HepG2 (cell line): Measurements from ENCODE around the gene NAPB. TPM values are rescaled to one million over a fixed set of nuclear protein-coding genes. Genes with fewer than 3 reads are reported as not detected.
A peak's percentile ranks its signal among the peaks of the same experiment; 100 is the strongest.

Experiments
- ESRRA ChIP-seq: sonication (generic); formaldehyde crosslinking; IDR thresholded peaks from 2 replicates; pipeline ENCODE4 v1.5.1; 2020; ENCODE audit warnings: mild to moderate bottlenecking, low read depth, missing genetic modification reagents
- HHEX ChIP-seq: IDR thresholded peaks from 2 replicates; pipeline ENCODE4 v1.6.1; 2016; ENCODE audit warnings: control low read depth
- JUN ChIP-seq: sonication (generic); formaldehyde crosslinking; IDR thresholded peaks from 2 replicates; pipeline ENCODE4 v1.4.0; 2020; ENCODE audit warnings: mild to moderate bottlenecking, missing genetic modification reagents
- MED1 ChIP-seq: sonication (generic); formaldehyde crosslinking; IDR thresholded peaks from 2 replicates; pipeline ENCODE4 v1.4.0; 2020; ENCODE audit warnings: missing genetic modification reagents
- NFE2L2 ChIP-seq: fragments of 150-350 bp; IDR thresholded peaks from 2 replicates; pipeline ENCODE4 v1.6.1; 2014; ENCODE audit warnings: low read length
- SALL1 ChIP-seq: sonication (generic); formaldehyde crosslinking; IDR thresholded peaks from 2 replicates; pipeline ENCODE4 v1.8.0; 2022; ENCODE audit warnings: mild to moderate bottlenecking, missing genetic modification reagents
- SMARCE1 ChIP-seq: fragments of 450-650 bp; IDR thresholded peaks from 2 replicates; pipeline ENCODE4 v1.6.1; 2017; ENCODE audit warnings: borderline replicate concordance
- SRSF9 ChIP-seq: fragments of 200-400 bp; formaldehyde crosslinking; IDR thresholded peaks from 2 replicates; pipeline ENCODE4 v1.6.1; 2018; ENCODE audit warnings: borderline replicate concordance, mild to moderate bottlenecking, low read depth, low read length; ENCODE audit not compliant: insufficient read depth, poor library complexity, severe bottlenecking
- SRY ChIP-seq: sonication (generic); formaldehyde crosslinking; IDR thresholded peaks from 2 replicates; pipeline ENCODE4 v1.8.0; 2022; ENCODE audit warnings: mild to moderate bottlenecking, missing genetic modification reagents
- ZBTB7A ChIP-seq: sonication (generic); formaldehyde crosslinking; IDR thresholded peaks from 2 replicates; pipeline ENCODE4 v1.8.0; 2022; ENCODE audit warnings: mild to moderate bottlenecking, missing genetic modification reagents
- ZFP36 ChIP-seq: fragments of 150-350 bp; IDR thresholded peaks from 2 replicates; pipeline ENCODE4 v1.6.1; 2018; ENCODE audit warnings: borderline replicate concordance, low read length, low read depth; ENCODE audit not compliant: partially characterized antibody
- ZNF143 ChIP-seq: sonication (generic); formaldehyde crosslinking; IDR thresholded peaks from 2 replicates; pipeline ENCODE4 v1.4.0; 2020; ENCODE audit warnings: missing genetic modification reagents
- ZNF317 ChIP-seq: sonication (generic); formaldehyde crosslinking; IDR thresholded peaks from 2 replicates; pipeline ENCODE4 v1.5.0; 2020; ENCODE audit warnings: mild to moderate bottlenecking, missing genetic modification reagents
- ZNF382 ChIP-seq: sonication (generic); formaldehyde crosslinking; IDR thresholded peaks from 2 replicates; pipeline ENCODE4 v1.5.0; 2020; ENCODE audit warnings: missing genetic modification reagents, mild to moderate bottlenecking, borderline replicate concordance
- ZNF496 ChIP-seq: sonication (generic); formaldehyde crosslinking; IDR thresholded peaks from 2 replicates; pipeline ENCODE4 v1.8.1; 2023; ENCODE audit warnings: mild to moderate bottlenecking, moderate library complexity, missing genetic modification reagents; ENCODE audit not compliant: insufficient replicate concordance
- ZNF569 ChIP-seq: sonication (generic); formaldehyde crosslinking; IDR thresholded peaks from 2 replicates; pipeline ENCODE4 v1.5.0; 2020; ENCODE audit warnings: mild to moderate bottlenecking, missing genetic modification reagents, moderate library complexity, borderline replicate concordance
- polyA plus RNA-seq, 8 experiments: library from polyadenylated mRNA; depleted of rRNA in 3 of 8; stranded (reverse) in 7 of 8; unstranded in 1 of 8; fragments of >200 nt; fragmentation: Illumina TruSeq in 4 of 8; extraction: Trizol in 4 of 8; gene quantifications; 2 replicates each; pipeline versions ENCODE4 v1.2.1 to v1.2.3, GENCODE V29; 2011 to 2016; ENCODE audit warnings: low read depth in 4 of 8, missing spikeins in 1 of 8, mixed read lengths in 1 of 8; ENCODE audit not compliant: insufficient read depth in 1 of 8
- total RNA-seq, 5 experiments: library from RNA; depleted of rRNA; stranded (reverse); fragments of >200 nt; fragmentation: Illumina TruSeq; extraction: Trizol; gene quantifications; 2 replicates each; pipeline ENCODE4 v1.2.3, GENCODE V29; 2016; ENCODE audit warnings: low read depth in 1 of 5
- TF ChIP-seq, protein P1 (sequence below): sonication (generic); formaldehyde crosslinking; IDR thresholded peaks from 2 replicates; pipeline ENCODE4 v1.5.1; 2020; ENCODE audit warnings: missing genetic modification reagents, mild to moderate bottlenecking, borderline replicate concordance
- TF ChIP-seq, protein P2 (sequence below): sonication (generic); formaldehyde crosslinking; IDR thresholded peaks from 2 replicates; pipeline ENCODE4 v1.8.0; 2022; ENCODE audit warnings: low read depth, missing genetic modification reagents
- TF ChIP-seq, protein P3 (sequence below): sonication (generic); formaldehyde crosslinking; IDR thresholded peaks from 2 replicates; pipeline ENCODE4 v1.5.0; 2020; ENCODE audit warnings: mild to moderate bottlenecking, missing genetic modification reagents
- TF ChIP-seq, protein P4 (sequence below): sonication (generic); formaldehyde crosslinking; IDR thresholded peaks from 2 replicates; pipeline ENCODE4 v1.8.0; 2022; ENCODE audit warnings: mild to moderate bottlenecking, missing genetic modification reagents, moderate library complexity

NAPB gene
- total and polyA plus RNA-seq, 2 of the 13 experiments (the other 11 are each of a cell fraction or from before 2014, with no cell fraction given) = 15.2 to 16.1 TPM

DNA sequence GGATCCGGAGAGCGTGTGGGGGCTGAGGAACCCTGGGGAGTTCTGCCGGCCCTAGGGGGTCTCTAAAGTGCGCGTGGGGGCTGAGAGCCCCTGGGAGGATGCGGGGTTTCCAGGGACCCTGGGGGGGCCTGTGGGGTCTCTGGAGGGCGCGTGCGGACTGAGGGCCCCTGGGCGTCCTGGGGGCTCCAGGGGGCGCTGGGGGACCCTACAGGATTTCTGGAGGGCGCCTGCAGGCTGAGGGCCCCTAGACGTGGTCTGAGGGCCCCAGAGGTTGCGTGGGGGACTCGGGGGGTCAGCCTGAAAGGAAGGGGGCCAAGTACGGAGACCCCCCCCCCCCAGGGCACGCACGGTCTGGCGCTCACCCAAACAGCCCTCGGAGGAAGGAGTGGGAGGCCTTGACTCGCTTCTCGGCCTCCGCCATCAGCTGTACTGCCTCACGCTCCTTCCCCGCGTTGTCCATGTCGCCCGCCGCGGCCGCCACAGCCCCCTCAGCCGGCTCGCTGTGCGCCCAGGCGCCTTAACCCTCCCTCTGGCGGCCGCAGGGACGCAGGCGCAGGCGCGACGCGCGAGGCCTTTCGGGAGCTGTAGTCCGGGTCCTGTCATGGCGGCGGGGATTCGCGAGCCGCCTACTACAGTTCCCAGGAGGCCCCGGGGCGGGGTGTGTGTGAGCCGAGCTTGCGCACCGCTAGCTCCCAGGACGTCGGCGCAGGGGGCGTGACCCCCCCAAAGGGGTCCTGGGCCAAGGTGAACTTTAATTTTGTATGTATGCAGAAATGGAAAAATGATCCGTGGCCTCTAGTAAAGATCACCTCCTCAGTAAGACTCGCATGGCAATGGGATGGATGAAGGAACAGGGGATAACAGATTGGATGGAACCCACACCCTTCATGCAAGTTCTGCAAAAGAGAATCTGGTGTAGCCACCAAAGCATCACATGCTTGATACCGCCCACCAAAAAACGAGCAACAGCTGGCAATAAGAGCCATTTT lies at the start of gene NAPB (continued):
- TF ChIP-seq, protein P1, sequence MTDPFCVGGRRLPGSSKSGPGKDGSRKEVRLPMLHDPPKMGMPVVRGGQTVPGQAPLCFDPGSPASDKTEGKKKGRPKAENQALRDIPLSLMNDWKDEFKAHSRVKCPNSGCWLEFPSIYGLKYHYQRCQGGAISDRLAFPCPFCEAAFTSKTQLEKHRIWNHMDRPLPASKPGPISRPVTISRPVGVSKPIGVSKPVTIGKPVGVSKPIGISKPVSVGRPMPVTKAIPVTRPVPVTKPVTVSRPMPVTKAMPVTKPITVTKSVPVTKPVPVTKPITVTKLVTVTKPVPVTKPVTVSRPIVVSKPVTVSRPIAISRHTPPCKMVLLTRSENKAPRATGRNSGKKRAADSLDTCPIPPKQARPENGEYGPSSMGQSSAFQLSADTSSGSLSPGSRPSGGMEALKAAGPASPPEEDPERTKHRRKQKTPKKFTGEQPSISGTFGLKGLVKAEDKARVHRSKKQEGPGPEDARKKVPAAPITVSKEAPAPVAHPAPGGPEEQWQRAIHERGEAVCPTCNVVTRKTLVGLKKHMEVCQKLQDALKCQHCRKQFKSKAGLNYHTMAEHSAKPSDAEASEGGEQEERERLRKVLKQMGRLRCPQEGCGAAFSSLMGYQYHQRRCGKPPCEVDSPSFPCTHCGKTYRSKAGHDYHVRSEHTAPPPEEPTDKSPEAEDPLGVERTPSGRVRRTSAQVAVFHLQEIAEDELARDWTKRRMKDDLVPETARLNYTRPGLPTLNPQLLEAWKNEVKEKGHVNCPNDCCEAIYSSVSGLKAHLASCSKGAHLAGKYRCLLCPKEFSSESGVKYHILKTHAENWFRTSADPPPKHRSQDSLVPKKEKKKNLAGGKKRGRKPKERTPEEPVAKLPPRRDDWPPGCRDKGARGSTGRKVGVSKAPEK (CRISPR knock-in tag) = peak; percentile 87; the same call in 1 of the 2 replicates
- TF ChIP-seq NFE2L2 (no peak), ZNF317 (no peak), SALL1 (CRISPR knock-in tag) (peak; percentile 88), SRSF9 (no peak), ZFP36 (peak; percentile 19), SMARCE1 (no peak), ZNF143 (CRISPR knock-in tag) (peak; percentile 100), SRY (peak; percentile 67; the same call in 1 of the 2 replicates), ZNF496 (no peak), HHEX (no peak), ESRRA (0 out of 2 replicates have a peak, but pooled peaks have one; percentile 57), MED1 (CRISPR knock-in tag) (peak; percentile 62), JUN (CRISPR knock-in tag) (no peak), ZBTB7A (no peak; the same call in 1 of the 2 replicates), ZNF382 (CRISPR knock-in tag) (no peak), ZNF569 (peak; percentile 70; the same call in 1 of the 2 replicates)
- TF ChIP-seq, protein P2, sequence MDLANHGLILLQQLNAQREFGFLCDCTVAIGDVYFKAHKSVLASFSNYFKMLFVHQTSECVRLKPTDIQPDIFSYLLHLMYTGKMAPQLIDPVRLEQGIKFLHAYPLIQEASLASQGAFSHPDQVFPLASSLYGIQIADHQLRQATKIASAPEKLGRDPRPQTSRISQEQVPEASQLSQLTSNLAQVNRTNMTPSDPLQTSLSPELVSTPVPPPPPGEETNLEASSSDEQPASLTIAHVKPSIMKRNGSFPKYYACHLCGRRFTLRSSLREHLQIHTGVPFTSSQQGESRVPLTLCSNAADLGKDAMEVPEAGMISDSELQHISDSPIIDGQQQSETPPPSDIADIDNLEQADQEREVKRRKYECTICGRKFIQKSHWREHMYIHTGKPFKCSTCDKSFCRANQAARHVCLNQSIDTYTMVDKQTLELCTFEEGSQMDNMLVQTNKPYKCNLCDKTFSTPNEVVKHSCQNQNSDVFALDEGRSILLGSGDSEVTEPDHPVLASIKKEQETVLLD = no peak
- TF ChIP-seq, protein P3, sequence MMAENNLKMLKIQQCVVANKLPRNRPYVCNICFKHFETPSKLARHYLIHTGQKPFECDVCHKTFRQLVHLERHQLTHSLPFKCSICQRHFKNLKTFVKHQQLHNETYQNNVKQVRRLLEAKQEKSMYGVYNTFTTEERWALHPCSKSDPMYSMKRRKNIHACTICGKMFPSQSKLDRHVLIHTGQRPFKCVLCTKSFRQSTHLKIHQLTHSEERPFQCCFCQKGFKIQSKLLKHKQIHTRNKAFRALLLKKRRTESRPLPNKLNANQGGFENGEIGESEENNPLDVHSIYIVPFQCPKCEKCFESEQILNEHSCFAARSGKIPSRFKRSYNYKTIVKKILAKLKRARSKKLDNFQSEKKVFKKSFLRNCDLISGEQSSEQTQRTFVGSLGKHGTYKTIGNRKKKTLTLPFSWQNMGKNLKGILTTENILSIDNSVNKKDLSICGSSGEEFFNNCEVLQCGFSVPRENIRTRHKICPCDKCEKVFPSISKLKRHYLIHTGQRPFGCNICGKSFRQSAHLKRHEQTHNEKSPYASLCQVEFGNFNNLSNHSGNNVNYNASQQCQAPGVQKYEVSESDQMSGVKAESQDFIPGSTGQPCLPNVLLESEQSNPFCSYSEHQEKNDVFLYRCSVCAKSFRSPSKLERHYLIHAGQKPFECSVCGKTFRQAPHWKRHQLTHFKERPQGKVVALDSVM (CRISPR knock-in tag) = peak; percentile 75; the same call in 1 of the 2 replicates
- TF ChIP-seq, protein P4, sequence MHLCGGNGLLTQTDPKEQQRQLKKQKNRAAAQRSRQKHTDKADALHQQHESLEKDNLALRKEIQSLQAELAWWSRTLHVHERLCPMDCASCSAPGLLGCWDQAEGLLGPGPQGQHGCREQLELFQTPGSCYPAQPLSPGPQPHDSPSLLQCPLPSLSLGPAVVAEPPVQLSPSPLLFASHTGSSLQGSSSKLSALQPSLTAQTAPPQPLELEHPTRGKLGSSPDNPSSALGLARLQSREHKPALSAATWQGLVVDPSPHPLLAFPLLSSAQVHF = 0 out of 2 replicates have a peak, but pooled peaks have one; percentile 15
